GM19238 (cell line): Measurements from ENCODE around the gene SVIP.

Experiments
- DNase-seq: peaks from one replicate; pipeline ENCODE4 v3.0.0; 2011; ENCODE audit warnings: low spot score; ENCODE audit not compliant: insufficient read length

The SVIP gene

DNA sequence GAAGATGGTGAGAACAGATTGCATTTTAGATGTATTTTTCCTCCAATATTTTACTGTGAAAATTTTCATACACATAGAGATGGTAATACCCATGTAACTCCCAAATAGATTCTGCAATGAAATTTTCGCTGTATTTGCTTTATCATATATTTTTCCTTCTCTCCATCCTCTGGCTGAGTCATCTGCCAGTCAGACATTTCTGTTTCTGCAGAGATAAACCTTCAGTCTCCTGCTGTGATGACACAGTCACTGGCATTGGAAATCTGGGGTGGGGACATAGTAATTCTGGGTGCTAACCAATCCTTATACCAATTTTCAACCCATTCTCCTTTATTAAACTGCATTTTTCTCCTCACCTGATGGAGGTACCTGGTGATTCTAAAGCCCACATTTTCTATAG is 33.7 kb downstream of the SVIP start:
- DNase-seq: no peak

DNA sequence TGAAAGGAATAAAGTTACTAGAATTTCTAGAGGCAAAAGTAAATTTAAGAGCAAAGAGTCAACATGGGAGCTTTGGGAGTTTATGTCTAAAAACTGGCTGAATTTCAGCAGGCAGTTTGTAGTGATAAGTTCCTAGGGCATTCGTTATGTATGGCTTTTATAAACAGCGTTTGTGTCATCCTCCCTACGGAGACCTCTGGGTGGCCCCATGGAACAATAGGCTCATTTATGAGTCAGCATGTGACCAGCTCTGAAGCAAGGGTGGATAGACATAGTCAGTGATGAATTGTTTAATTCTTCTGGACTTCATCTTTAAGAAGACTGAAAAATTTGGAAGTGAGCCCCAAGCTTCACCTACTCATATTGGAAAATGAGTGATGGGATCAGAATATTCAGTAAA is 37.1 kb downstream of the SVIP start:
- DNase-seq: no peak

DNA sequence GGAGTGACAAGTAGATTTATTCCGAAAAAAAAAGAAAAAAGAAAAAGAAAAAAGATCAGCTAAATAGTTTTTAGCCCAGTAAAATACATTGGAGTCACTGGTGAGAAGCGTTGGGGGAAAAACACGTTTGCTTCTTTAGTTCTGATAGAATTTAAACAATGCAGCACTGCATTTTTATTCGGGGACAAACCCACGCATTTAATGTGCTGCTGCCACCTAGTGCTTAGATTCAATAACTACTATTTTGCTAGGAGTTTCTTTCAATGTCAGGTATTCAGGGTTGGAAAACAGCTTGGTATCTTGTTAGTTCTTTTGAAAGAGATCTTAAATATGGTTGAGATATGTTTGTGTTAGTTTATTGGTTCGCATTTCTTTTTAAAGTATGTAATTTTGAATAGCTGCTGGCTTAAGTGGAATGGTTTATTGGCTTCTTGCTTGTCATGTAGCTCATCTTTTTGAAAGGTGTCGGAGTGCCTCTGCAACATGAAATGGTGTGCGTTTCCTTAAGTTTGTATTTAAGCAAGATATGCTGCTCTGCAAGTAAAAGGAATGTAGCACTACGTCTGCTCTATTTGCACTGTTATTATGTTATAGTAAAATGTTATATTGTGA is 41.9 kb downstream of the SVIP start:
- DNase-seq: peak; percentile 12

DNA sequence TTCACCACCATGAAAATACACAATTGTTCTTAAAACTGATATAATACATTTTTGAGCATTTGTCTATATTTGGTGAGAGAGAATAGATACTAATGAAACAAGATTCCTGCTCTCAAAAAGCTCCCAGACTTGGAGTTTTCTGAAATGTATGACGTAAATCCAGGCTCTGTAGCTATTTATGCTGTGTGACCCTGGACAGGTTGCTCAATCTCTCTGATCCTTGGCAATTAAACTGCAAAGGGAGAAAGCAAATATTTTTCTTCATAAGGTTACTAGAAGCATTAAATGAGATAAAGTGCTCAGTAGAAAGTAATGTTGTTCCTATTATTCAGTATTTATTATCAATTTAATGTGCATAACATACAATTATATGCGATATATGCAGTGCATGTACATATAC is 42.5 kb downstream of the SVIP start:
- DNase-seq: no peak

DNA sequence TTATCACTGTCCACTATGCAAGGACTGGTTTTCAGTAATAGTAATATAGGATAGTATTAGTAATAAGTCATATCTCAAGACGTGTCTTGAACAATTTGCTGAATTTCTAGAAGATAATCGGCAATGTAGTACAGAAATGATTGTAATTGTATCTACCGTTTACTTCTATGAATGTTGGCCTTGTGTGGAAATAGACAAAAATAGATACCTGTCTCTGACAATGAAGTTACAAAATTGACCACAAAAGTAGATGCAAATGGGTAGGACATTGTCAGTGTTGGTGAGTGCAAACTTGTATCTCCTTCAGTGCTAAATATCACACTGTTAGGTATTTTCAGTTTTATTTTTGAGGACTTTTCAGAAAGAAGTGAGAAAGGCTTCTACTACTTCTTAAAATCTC is 43.1 kb downstream of the SVIP start:
- DNase-seq: no peak

DNA sequence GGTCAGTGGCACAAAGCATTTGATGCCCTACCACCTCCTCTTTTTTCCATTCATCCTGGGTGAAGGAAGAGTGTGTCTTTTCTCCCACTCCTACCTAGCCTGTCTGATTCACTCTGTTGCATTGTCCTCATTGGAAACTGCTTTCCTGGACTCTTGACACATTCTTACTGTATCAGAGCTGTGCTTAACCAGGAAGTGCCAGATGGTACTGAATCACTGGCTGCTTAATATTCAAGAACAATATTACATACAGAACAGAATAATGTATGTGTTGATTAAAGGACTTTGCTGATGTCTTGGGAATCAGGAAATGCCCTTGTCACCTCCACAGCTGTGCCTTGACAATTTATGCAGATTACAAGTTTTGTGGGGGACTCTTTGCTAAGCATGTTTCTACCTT is 44.4 kb downstream of the SVIP start:
- DNase-seq: no peak

DNA sequence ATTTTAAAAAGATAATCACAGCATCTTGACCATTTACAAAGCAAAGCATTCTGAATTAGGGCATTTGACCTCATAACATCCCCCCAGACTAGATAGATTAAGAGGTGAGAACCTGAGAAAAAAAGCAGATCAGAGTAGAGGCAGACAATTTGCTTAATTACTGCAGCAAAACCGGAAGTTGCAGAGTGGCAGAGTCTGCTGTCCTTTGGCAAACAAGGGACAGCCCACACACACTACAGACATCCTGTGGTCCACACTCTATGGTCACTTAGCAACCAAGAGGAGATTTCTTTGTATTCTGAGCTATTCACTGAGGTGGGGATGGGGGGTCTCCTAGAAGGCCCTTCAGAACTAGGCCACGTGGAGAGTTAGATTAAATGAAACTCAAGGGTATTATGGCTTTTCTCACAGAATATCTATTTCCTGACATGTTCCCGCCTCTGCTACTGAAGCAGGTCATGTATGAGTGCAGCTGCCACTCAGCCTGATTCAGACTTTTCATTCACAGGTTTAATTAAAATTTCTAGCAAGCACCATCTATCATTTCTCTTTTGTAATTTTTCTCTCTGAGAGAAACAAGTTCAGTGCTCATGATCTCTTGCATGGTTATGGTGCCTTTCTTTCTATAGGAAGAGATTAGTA is 48.5 kb downstream of the SVIP start:
- no peak for DNase-seq

DNA sequence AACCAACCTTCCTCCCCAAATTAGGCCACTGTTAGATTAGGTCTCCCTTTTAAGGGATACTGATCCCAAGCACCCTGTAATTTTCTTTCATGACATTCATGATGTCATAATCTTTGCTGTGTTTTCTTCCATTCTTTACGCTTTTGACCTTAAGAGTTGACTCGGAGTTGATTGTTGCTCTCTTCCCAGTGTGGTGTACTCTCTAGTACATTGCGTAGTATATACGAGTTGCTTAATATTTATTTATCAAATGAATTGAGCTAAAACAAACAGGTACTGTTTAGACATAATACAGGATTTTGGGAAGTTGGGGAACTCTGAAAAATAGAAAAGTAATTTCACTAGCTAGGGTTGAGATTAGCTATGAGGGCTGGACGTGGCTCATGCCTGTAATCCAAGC is 49.8 kb downstream of the SVIP start:
- DNase-seq: no peak

DNA sequence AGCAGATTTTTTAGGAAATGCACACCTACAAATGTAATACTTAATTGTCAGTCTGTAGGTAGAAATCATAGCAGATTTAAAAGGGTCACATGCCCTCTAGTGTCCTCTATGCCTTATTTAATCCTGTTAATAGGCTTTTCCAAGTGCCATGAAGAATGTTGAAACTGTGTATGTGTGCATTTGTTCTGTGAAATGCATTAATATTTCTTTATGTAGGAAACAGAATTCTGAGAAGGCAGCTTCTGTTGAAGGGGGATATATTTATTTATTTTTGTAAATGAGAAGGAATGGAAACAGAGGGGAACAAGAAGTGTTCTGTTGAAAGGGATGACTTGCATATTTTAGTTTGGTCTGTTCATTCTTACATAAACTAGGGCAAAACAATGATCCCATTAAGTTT is 51.0 kb downstream of the SVIP start:
- no peak for DNase-seq

DNA sequence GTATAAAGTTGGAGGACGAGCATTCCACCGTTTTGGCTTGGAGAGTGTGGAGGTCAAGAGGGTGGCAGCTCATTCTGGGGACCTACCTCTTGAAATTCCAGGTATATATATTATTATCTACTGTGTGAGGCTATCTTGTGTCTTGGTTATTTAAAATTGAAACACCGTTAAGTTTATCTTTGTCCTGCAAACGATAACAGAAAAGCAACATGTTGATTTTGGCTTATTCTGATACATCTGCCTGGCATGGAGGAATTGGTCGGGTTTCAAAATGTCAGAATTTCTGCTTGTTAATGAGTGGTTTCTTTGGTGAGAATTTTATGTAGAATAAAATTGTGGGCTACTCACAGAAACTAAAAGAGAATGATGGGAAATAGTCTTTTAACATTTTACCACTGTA is 54.4 kb downstream of the SVIP start:
- no peak for DNase-seq

DNA sequence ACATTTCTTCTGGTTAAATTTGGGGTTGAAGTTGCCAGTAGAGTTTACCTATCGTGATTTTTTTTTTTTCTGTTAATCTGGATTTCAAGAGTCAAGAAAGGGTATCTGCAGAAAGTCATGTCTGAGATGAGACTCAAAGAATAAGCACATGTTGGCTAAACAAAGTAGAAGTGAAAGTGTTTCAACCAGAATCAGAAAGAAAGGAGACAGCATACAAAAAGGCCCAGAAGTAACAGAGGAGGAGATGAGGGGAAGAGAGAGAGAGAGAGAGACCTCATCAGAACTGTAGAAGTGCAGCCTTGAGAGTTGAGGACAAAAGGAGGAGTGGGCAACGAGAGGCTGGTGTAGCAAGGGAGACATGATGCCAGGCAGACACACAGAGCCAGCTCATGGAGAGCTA is 54.9 kb downstream of the SVIP start:
- no peak for DNase-seq

DNA sequence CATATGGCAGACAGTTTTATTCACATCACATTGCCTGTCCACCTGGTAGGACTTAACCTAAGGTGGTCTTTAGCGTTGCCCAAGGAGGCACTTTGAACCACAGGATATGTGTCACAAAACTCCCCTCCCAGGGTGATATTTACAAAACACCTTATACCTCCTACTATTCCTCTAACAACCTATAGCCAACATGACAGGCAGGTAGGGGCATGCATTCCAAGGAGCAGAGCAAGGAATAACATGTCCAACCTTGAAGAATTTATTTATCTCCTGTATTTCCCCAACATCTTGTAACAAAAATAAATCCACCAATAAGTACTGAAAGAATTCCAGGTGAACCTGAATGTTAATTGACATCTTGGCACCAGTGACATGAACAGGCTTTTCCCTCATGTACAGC is 60.5 kb downstream of the SVIP start:
- no peak for DNase-seq
